GM10266 (cell line): Measurements from ENCODE around the gene ARF1.

Source experiments
- DNase-seq: peaks from one replicate; pipeline ENCODE4 v3.0.0; 2012; ENCODE audit errors: extremely low spot score
- CTCF ChIP-seq: IDR thresholded peaks from 2 replicates; pipeline ENCODE4 v1.5.1; 2012; ENCODE audit warnings: mild to moderate bottlenecking, low read depth; ENCODE audit not compliant: control insufficient read depth, insufficient read depth; ENCODE audit errors: missing control alignments

ARF1 gene

GRCh38 chr1:228140724-228141225 lies 58.3 kb downstream of the ARF1 start:
- no peak for TF ChIP-seq CTCF
- no peak for DNase-seq

GRCh38 chr1:228141226-228142044 lies 58.9 kb downstream of the ARF1 start:
- peak; percentile 53 for DNase-seq

GRCh38 chr1:228142155-228142691 lies 59.7 kb downstream of the ARF1 start:
- TF ChIP-seq CTCF: no peak

More at GRCh38 chr1:228141226-228142044, 58.9 kb downstream of the ARF1 start:
- no peak for TF ChIP-seq CTCF

GRCh38 chr1:228142701-228143136 lies 60.2 kb downstream of the ARF1 start:
- no peak for DNase-seq
- no peak for TF ChIP-seq CTCF

More at GRCh38 chr1:228142155-228142691, 59.7 kb downstream of the ARF1 start:
- DNase-seq: peak; percentile 8

GRCh38 chr1:228143480-228144192 lies 61.1 kb downstream of the ARF1 start:
- TF ChIP-seq CTCF: no peak
- DNase-seq: peak; percentile 16

GRCh38 chr1:228144193-228144992 lies 61.9 kb downstream of the ARF1 start:
- no peak for TF ChIP-seq CTCF

More at GRCh38 chr1:228144193-228144992, 61.9 kb downstream of the ARF1 start:
- peak; percentile 12 for DNase-seq
